NCI-H1436 (cell line): Measurements from ENCODE around the gene EDN1.

Experiments
- DNase-seq: peaks from one replicate; lab custom pipeline; 2025; lab: John Stamatoyannopoulos, UW

EDN1 gene

GRCh38 chr6:12289933-12290820 lies at the start of gene EDN1:
Gene EDN1 (plus strand): TSS chr6:12290361. CDS start chr6:12290630, 269 bp downstream.
- peak; percentile 40 for DNase-seq

DNA sequence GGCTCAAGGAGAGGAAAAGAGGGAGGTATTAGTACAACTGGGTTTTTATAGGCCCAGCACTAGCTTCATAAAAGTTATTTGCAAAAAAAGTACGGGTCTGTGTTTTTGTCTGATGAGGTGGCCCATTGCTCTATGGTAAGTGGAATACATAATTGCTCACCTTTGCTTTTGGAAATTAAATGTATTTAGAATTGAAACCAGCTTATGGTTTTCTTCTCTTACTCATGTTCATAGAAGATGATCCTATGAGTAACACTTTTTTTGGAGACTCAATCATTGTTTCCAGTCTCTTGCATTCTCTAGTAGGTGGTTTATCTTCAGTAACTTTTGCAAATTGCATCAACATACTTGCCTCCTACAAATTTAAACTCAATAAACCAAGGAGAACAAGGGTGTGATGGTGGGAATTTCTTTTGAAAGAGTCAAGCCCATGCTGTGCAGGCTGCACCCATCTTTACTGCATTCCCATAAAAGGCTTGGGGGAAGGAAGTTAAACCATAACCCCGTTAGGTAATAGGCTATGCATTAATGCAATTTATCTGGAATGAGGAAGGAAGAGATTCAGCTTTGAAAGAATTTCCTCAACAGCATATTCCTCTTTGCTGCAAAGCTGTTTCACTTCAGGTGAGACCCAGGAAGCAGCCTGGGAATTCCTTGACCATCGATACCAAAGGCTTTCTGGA lies 48.5 kb upstream of the EDN1 start:
- DNase-seq = no peak

DNA sequence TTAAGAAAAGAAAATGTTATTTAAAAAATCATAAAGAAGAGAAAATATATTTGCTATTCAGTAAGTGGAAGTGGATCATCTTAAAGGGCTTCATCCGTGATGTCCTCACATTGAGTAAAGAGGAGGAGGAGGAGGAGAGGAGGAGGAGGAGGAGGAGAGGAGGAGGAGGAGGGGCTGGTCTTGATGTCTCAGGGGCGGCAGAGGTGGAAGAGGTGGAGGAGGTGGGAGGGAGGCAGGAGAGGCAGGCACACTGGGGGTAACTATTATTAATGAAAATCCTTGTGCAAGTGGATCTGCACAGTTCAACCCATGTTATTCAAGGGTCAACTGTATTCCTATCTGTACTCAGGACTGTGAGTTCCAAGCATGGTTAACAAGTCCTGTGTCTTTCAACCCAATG lies 47.0 kb upstream of the EDN1 start:
- DNase-seq = no peak

DNA sequence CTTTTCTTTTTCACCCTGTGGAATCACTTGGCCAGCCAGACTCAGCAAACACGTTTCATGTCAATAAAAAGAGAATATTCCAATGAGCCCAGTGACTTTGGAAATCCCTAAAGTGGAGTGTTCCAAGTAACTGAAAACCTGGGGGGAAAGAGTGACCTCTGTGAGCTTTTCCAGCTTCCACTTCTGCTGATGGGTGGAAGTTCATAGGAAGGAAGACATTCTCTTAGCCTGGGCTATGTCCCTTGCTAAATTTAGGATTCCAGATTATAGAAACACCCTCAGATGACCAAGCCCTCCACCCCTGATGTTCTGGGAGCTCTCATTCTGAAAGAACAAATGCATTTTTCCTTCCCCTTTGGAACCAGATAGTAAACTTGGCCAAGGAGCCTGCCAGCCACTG lies 44.8 kb upstream of the EDN1 start:
- no peak for DNase-seq

DNA sequence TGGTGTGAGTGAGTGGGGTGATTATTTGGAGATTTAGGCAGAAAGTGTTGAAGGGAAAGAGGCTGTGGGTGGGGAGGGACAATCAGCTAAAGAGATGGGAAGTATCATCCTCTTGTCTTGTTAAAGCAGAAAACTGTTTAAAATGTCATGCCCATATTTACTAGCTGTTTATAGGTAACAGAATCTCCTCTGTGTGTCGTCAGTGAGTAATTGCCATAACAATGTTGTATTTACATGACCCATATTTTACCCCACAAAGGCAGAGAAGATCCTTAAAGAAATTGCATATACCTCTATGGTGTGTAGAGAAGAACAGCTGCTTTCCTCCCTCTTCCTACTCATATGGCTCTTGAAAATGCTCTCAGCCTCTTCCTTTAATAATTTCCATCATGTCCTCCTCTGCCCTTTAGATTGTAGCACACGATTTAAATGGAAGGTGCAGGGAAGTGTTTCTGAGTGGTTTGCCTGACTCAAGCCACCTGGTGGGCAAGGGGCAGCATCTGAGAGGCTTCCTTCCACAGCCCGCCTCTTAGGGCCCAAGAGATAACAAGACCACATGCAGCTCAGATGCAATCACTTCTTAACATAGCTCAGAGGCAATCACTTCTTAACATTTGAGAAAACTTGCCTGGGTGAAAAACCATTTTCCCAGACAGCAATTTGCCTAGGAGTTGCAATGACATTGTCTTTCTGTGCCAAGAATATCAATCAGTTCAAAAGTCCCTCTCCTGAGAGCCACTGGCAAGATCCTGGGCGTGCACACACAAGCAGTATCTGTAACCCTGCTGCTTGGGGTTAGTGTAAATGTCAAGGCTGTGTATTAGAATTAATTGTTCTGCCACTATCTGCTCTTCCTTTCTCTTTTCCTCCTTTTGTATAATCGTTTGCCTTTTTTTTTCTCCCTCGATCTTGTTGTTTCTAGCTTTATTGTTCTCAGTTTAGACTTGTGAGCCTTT lies 44.1 kb upstream of the EDN1 start:
- no peak for DNase-seq

DNA sequence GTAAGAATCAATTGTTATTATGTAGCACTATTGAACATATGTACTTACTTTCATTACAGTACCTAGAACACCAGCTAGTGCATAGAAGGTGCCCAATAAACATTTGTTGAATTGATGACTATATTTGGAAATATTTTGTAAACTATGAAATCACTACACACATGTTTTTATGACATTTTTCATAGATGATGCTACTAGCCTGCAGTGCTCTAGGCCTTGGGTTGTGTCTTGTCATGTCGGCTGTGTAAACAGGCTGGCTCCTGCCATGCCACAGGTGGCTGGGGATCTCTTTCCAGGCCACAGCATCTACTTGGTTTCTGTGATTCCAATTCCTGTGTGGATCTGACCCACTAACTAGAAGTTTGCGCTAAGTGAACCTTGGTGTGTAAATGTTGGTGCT lies 43.3 kb upstream of the EDN1 start:
- no peak for DNase-seq

GRCh38 chr6:12249541-12250382 lies 40.4 kb upstream of the EDN1 start:
- no peak for DNase-seq

DNA sequence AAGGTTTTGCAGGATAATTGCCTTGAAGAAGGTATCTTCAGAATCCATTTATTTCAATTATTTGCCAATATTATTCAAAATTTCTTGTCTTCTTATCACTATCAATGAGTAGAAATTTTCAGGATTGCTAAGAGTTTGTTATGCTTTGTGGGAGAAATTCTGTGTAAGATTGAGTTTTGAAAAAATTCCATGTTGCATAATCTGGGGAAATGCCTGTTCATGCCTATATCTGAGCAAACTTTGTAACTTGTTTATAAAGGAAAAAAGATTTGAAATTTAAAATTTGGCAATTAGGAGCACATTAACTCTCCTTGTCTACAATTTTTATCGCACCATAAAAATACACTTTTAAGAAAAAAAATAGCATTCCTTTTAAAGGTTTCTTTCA lies 39.8 kb upstream of the EDN1 start:
- DNase-seq = no peak

- DNase-seq = no peak
Measured at GRCh38 chr6:12254210-12254609, 36.0 kb upstream of the EDN1 start.

DNA sequence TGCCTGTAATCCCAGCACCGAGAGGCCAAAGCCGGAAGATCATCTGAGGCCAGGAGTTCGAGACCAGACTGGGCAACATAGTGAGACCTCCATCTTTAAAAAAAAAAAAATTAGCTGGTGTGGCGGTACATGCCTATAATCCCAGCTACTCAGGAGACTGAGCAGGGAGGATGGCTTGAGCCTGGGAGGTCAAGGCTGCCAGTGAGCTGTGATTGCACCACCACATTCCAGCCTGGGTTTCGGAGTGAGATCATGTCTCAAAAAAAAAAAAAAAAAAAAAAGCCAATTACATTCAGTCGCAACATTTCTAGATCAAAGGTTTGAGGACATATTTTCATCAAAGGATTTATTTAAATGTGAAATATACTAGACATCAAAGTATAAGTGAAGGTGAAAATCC lies 32.0 kb upstream of the EDN1 start:
- no peak for DNase-seq

DNA sequence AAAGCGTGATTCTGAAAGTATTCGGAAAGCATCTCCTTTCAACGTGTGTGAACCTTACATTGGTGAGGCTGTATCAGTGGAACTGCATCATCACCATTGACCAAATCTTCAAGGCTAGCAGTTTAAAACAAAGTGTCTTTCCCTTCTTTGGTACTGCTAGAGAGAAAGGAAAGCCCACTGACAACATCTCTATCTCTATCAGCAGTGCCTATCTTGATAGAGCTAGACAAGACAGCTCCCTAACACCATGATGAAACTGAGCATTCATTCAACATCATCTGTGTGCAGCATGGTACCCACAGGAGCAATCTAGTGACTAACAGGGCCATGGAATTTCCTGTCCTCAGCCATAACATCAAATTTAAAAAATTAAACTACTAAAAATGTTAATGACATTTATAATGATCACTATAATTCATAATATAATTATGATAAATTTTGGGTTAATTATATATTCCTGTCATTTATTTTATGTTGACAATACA lies 31.5 kb upstream of the EDN1 start:
- DNase-seq = no peak

- no peak for DNase-seq
Measured at GRCh38 chr6:12260458-12261093, 29.6 kb upstream of the EDN1 start.

- DNase-seq = no peak
Measured at GRCh38 chr6:12261502-12261901, 28.7 kb upstream of the EDN1 start.

DNA sequence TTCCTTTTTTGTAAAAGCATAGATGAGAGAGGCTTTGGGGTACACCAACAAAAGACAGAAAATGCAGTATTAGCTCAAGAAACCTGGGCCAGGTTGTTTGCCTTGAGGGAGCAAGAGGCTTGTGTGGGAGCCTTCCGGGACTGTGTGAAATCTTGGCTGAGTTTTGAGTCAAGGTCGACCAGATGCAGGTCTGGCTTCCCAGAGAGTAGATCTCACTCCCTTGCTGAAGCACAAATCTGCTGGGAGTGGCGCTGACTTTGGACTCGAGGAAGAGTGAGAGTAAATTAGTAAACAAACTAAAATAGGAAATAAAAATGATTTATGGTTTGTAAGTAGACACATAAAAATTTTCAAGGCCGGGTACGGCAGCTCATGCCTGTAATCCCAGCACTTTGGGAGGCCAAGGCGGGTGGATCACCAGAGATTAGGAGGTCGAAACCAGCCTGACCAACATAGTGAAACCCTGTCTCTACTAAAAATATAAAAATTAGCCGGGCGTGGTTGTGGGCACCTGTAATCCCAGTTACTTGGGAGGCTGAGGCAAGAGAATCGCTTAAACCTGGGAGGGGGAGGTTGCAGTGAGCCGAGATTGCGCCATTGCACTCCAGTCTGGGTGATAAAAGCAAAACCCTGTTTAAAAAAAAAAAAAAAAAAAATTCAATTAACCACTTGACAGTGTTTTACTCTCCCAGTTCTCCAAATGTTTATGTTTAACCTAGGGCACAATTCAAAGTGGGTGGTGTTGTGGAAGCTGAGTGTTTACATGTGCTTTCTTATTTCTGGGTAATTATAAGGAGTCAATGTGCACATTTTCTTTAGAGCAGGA lies 27.7 kb upstream of the EDN1 start:
- no peak for DNase-seq

GRCh38 chr6:12263403-12263802 lies 26.8 kb upstream of the EDN1 start:
- no peak for DNase-seq

DNA sequence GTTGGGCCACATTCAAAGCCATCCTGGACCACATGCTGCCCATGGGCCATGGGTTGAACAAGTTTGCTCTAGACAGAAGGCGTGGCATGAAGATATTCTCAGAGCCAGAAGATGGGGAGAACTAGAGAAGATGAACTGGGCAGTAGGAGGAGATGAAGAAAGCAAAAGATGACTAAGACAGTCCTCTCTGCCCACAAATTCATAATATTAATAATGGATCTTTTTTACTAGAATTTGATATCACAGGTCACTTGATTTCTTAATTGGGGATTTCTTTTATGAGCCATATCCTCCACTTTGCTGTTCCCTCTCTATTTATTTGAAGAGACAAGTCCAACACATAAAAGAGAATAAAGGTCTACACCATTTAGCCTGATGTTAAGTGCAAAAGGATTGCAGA lies 25.5 kb upstream of the EDN1 start:
- no peak for DNase-seq

DNA sequence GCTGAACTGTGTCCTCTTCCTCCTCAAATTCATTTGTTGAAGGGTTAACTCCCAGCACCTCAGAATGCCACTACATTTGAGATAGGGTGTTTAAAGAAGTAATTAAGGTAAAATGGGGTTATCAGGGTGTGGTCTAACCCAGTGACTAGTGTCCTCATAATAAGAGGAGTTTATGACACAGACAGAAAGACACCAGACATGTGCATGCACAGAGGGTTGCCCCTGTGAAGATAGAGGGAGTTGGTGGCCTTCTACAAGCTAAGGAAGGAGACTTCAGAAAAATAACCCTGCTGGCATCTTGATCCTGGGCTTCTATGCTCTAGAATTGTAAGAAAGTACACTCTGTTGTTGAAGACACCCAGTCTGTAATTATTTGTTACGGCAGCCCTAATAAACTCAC lies 24.9 kb upstream of the EDN1 start:
- DNase-seq = no peak

GRCh38 chr6:12265791-12266190 lies 24.4 kb upstream of the EDN1 start:
- no peak for DNase-seq

- no peak for DNase-seq
Measured at GRCh38 chr6:12266571-12266970, 23.6 kb upstream of the EDN1 start.

- DNase-seq = no peak
Measured at GRCh38 chr6:12269110-12269509, 21.1 kb upstream of the EDN1 start.
